Panc1 (cell line): ENCODE data around the gene PRND.

Source experiments
- CTCF ChIP-seq: fragments of 450-650 bp; IDR thresholded peaks from 2 replicates; pipeline ENCODE4 v1.5.1; 2017; ENCODE audit warnings: mild to moderate bottlenecking
- POLR2AphosphoS5 ChIP-seq: IDR thresholded peaks from 2 replicates; pipeline ENCODE4 v1.6.1; 2012; ENCODE audit warnings: mild to moderate bottlenecking, low read depth, low read length, moderate library complexity
- REST ChIP-seq, 2 experiments: IDR thresholded peaks; 2 replicates each; pipeline ENCODE4 v1.6.1; 2011 to 2012; ENCODE audit warnings: low read depth in 2 of 2, control low read depth in 1 of 2, low read length in 1 of 2, mild to moderate bottlenecking in 1 of 2, moderate library complexity in 1 of 2; ENCODE audit not compliant: insufficient read depth in 1 of 2
- SIN3A ChIP-seq: IDR thresholded peaks from 2 replicates; pipeline ENCODE4 v1.6.1; 2012; ENCODE audit warnings: low read depth, mild to moderate bottlenecking, low read length, moderate library complexity, borderline replicate concordance; ENCODE audit not compliant: insufficient read depth
- TCF7L2 ChIP-seq: IDR thresholded peaks from 2 replicates; pipeline ENCODE4 v1.6.1; 2011; ENCODE audit warnings: mild to moderate bottlenecking, low read depth, low read length, inconsistent platforms

- TF ChIP-seq CTCF: no peak
- TF ChIP-seq POLR2AphosphoS5: no peak
- no peak for TF ChIP-seq REST (IDR thresholded peaks at IDR 0.05; ENCODE audit: insufficient read depth in 1 of 2, low read depth in 2 of 2, low read length in 1 of 2)
- no peak for TF ChIP-seq TCF7L2
- no peak for TF ChIP-seq SIN3A
Observed at GRCh38 chr20:4713401-4713800, 8.3 kb upstream of the PRND start.
